Naive B cell (primary cell): Measurements from ENCODE around the gene TFF3. TPM values are rescaled to one million over a fixed set of nuclear protein-coding genes. Genes with fewer than 3 reads are reported as not detected.
A peak's percentile ranks its signal among the peaks of the same experiment; 100 is the strongest.

ENCODE experiments used
- ATAC-seq, 2 donors: fragments of 150-1000 bp; cut with Tn5 transposase; 2 replicates each; pipeline ENCODE4 v1.10.0; 2021; ENCODE audit warnings: low read depth in 2 of 2, mild to moderate bottlenecking in 2 of 2, moderate library complexity in 2 of 2
- DNase-seq: peaks from one replicate; pipeline ENCODE4 v3.0.0; 2022
- H3K27ac Mint-ChIP-seq, 6 donors: one replicate each; pipeline ENCODE4 v1.8.0; 2020 to 2022; ENCODE audit warnings: mild to moderate bottlenecking in 6 of 6, mixed read lengths in 6 of 6, moderate library complexity in 5 of 6, inconsistent platforms in 2 of 6
- H3K27me3 Mint-ChIP-seq, 3 donors: one replicate each; pipeline ENCODE4 v1.8.0; 2021 to 2022; ENCODE audit warnings: mixed read lengths in 3 of 3, mild to moderate bottlenecking in 1 of 3
- H3K36me3 Mint-ChIP-seq, 2 donors: one replicate each; pipeline ENCODE4 v1.8.0; 2020 to 2022; ENCODE audit warnings: mixed read lengths in 2 of 2, inconsistent platforms in 1 of 2, mild to moderate bottlenecking in 1 of 2
- H3K4me1 Mint-ChIP-seq, 3 donors: one replicate each; pipeline ENCODE4 v1.8.0; 2020 to 2022; ENCODE audit warnings: mixed read lengths in 3 of 3, inconsistent platforms in 1 of 3, mild to moderate bottlenecking in 1 of 3, moderate library complexity in 1 of 3
- H3K4me3 Mint-ChIP-seq, 8 donors: one replicate each; pipeline ENCODE4 v1.8.0; 2020 to 2022; ENCODE audit warnings: mild to moderate bottlenecking in 8 of 8, mixed read lengths in 8 of 8, moderate library complexity in 8 of 8, inconsistent platforms in 2 of 8
- H3K9me3 Mint-ChIP-seq, 7 donors: one replicate each; pipeline ENCODE4 v1.8.0; 2020 to 2022; ENCODE audit warnings: mixed read lengths in 7 of 7, mild to moderate bottlenecking in 5 of 7, inconsistent platforms in 2 of 7, moderate library complexity in 1 of 7
- polyA plus RNA-seq, 6 donors: library from polyadenylated mRNA; unstranded; fragments of 300-500 nt; fragmentation: Illumina TruSeq; gene quantifications; one replicate each; pipeline ENCODE4 v1.2.3, GENCODE V29; 2021; ENCODE audit warnings: low read depth in 6 of 6

The TFF3 gene
- polyA plus RNA-seq, 6 donors from 2014 or later: not detected

DNA sequence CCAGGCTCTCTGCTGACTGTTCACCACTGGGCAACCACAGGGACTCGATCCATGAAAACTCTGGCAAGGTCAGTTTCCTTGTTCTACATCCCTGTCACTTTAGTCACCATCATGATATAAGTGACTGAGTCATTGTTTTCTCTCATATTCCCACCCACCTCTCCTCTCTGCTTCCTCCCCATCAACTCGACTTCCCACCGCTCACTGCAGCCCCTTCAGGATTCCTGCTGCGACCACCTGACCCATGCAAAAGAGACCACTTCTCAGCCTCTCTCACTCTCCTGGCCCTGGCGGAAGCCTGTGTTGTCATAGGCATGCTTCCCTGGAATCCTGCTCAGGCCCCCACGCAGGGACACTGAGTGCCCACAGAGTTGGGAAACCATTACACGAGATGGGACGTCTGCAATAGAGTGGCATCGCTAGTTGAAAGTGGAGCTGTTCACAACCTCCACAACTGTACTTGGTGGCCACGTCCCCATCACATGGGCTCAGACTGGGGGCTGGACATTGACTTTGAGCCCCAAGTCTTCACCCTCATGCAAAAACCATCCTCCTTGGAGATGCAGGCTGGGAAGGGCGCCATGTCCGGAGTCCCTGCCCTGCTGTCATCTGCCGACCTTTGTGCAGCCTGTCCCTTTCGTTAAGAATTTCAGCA, 37.4 kb upstream of the TFF3 start:
- H3K36me3 Mint-ChIP-seq: peaks cover 0 to 24% of the 10 kb centered on the region in 2 donors
- H3K4me3 Mint-ChIP-seq: no peak overlapping the region
- H3K27ac Mint-ChIP-seq: no peak overlapping the region
- ATAC-seq (no peak), DNase-seq (no peak)
- peaks cover 8 to 32% (median 30%) of the 10 kb centered on the region in 3 donors for H3K27me3 Mint-ChIP-seq
- no peaks in the 10 kb centered on the region for H3K4me1 Mint-ChIP-seq
- H3K9me3 Mint-ChIP-seq: peaks cover 6 to 40% (median 26%) of the 10 kb centered on the region in 7 donors

DNA sequence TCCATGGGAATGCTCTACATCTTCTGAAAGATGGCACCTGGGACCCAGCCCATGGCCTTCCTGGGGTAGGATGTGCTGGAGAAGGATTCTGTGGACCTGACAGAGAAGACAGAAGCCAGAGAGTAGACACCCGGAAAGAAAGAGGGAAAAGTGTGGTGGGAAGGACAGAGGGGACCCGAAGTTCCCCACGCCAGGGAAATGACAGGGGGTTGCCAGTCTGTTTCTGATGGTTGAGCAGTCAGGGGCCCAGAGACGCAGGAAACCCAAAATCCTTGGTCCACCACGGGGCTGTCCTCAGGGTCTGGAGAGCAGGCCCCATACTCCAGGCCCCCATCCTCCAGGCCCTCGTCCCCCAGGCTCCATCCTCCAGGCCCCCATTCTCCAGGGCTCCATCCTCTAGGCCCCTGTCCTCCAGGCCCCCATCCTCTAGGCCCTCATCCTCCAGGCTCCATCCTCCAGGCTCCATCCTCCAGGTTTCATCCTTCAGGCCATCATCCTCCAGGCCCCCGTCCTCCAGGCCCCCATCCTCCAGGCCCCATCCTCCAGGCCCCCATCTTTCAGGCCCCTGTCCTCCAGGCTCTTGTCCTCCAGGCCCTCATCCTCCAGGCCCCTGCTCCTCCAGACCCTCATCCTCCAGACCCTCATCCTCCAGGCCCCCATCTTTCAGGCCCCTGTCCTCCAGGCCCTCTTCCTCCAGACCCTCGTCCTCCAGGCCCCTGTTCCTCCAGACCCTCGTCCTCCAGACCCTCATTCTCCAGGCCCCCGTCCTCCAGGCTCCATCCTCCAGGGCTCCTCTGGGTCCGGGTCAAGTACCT, 36.6 kb upstream of the TFF3 start:
- DNase-seq (no peak), ATAC-seq (no peak)
- Mint-ChIP-seq H3K4me1 (no peaks in the 10 kb centered on the region), H3K9me3 (peaks cover 6 to 32% (median 23%) of the 10 kb centered on the region in 7 donors), H3K27ac (no peak overlapping the region), H3K27me3 (peaks cover 5 to 24% (median 24%) of the 10 kb centered on the region in 3 donors), H3K36me3 (peaks cover 0 to 24% of the 10 kb centered on the region in 2 donors), H3K4me3 (no peak overlapping the region)

DNA sequence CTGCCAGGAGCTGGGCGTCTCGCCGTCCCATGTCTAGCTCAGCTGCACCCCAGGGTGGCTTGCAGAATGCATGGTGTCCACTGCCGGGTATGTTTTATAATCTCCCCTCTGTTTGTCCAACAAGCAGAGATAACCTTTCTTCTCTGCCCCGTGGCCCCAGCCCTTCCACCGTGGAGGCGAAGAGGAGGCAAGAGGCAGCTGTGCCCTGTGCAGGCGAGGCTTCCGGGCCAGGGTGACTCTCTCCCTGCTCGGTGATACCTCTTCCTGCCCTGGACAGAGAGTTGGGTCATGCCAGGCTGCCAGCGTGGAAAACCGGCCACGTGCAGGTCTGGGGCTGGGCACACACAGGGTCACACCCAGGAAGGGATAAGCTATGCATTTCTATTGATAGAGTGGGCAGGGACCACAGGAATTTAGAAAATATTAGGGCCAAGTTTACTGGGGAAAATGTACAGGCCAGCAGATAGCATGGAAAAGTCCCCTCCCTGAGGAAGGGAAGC, 35.8 kb upstream of the TFF3 start, which contains the start of gene TFF2:
TSS of gene TFF2 (minus strand) at position 68 of the 500 bp plus-strand sequence. CDS start at position 31, 37 bp downstream.
- Mint-ChIP-seq H3K9me3 (peaks cover 6 to 26% (median 22%) of the 10 kb centered on the region in 7 donors), H3K36me3 (peaks cover 0 to 24% of the 10 kb centered on the region in 2 donors), H3K27ac (no peak within 1 kb of the TSS), H3K4me1 (no peaks in the 10 kb centered on the region), H3K27me3 (peaks cover 5 to 21% (median 21%) of the 10 kb centered on the region in 3 donors), H3K4me3 (peak within 1 kb of the TSS in 1 of 8 donors; percentile 63)
- DNase-seq (no peak), ATAC-seq (no peak)

DNA sequence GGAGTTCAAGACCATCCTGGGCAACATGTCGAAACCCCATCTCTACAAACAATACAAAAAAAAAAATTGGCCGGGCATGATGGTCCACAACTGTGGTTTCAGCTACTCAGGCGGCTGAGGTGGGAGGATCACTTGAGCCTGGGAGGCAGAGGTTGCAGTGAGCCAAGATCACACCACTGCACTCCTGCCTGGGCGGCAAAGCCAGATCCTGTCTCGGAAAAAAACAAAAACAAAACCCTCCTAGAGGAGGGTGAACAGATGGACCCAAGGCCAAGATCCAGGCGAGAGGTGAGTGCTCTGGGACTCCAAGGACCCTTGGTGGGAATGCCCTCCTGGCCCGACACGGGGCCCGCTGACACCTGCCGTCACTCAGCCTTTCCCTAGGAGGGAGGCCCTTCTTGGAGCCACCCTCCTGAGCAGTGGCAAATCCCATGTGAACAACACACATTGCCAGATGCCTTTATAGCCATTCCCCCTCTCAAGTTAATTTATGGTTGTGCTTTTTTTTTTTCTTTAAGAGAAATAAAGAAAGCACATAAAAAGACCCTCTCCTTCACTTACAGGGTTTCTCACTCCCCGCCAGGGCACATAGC, 35.2 kb upstream of the TFF3 start:
- no peak overlapping the region for H3K4me3 Mint-ChIP-seq
- H3K27me3 Mint-ChIP-seq: peaks cover 5 to 27% (median 21%) of the 10 kb centered on the region in 3 donors
- ATAC-seq (no peak), DNase-seq (no peak)
- H3K4me1 Mint-ChIP-seq: no peaks in the 10 kb centered on the region
- H3K9me3 Mint-ChIP-seq: peaks cover 6 to 22% (median 18%) of the 10 kb centered on the region in 7 donors
- H3K36me3 Mint-ChIP-seq: peaks cover 0 to 23% of the 10 kb centered on the region in 2 donors
- no peak overlapping the region for H3K27ac Mint-ChIP-seq

DNA sequence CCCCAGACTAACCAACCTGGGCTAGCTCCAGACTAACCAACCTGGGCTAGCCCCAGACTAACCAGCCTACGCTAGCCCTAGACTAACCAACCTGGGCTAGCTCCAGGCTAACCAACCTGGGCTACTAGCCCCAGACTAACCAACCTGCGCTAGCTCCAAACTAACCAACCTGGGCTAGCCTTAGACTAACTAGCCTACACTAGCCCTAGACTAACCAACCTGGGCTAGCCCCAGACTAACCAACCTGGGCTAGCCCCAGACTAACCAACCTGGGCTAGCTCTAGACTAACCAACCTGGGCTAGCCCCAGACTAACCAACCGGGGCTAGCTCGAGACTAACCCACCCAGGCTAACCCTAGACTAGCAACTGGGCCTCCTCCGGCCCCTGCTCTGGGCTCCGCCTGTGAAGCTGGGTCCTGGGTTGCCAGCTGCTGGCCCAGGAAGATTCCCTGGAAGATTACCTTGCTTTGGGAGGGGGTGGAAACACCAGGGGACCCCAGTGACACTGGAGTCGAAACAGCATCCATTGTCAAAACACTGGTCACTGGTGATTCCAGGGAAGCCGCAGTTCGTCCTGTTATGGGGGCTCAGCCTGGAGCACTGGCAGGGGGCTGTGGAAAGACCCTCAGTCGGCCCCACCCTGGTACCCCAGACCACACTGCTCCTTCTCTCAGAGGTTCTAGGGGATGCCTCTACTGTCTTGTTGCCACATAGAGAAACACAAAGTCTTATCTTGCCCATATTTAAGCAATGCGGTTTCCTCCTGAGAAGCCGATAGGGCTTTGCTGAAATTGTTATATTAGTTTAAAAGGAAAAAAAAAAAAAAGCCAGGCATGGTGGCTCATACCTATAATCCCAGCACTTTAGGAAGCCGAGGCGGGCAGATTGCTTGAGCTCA, 34.5 kb upstream of the TFF3 start:
- ATAC-seq: no peak
- H3K9me3 Mint-ChIP-seq: peaks cover 4 to 14% (median 13%) of the 10 kb centered on the region in 7 donors
- no peaks in the 10 kb centered on the region for H3K4me1 Mint-ChIP-seq
- H3K4me3 Mint-ChIP-seq: no peak overlapping the region
- no peak for DNase-seq
- H3K27ac Mint-ChIP-seq: no peak overlapping the region
- peaks cover 5 to 29% (median 21%) of the 10 kb centered on the region in 3 donors for H3K27me3 Mint-ChIP-seq
- peaks cover 0 to 16% of the 10 kb centered on the region in 2 donors for H3K36me3 Mint-ChIP-seq

DNA sequence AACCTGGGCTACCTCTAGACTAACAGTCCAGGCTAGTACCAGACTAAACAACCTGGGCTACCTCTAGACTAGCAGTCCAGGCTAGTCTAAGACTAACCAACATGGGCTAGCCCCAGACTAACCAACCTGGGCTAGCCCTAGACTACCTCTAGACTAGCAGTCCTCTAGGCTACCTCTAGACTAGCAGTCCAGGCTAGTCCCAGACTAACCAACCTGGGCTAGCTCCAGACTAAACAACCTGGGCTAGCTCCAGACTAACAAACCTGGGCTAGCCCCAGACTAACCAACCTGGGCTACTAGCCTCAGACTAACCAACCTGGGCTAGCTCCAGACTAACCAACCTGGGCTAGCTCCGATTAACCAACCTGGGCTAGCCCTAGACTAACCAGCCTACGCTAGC, 33.6 kb upstream of the TFF3 start:
- Mint-ChIP-seq H3K4me3 (no peak overlapping the region), H3K4me1 (no peaks in the 10 kb centered on the region), H3K9me3 (peaks cover 0 to 9% (median 4%) of the 10 kb centered on the region in 7 donors), H3K27ac (no peak overlapping the region), H3K27me3 (peaks cover 5 to 28% (median 20%) of the 10 kb centered on the region in 3 donors), H3K36me3 (peaks cover 0 to 11% of the 10 kb centered on the region in 2 donors)
- DNase-seq: no peak
- no peak for ATAC-seq

DNA sequence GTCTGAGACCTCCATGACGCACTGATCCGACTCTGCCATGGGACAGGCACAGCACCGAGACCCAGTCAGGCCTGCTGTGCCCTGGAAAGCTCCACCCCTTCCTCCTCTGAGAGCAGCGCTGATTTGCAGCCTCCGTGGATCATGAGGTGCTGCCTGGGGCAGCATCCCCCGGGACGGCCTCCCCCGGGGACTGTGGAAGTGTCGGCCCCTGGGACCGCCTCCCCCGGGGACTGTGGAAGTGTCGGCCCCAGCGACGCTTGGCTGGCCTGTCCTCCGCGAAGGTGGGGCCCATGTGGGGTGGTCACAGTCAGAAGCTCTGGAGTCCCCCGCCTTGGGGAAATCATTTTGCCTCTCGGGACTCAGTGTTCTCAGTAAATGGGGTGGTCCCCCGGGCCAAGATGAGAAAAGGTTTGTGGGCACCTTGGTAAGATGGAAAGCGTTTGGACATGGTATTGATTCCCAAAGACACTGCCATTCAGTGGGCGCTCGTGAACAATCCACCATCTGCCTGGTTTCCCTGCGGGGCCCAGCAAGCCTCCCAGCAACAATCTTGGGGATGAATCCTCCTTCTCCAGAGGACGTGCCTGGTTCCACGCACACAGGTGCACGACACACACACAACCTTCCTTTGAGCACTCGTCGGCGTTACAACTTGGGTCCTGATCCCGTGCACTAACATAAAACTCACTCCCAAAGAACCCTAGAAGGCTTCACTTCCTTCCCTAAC, 32.6 kb upstream of the TFF3 start:
- Mint-ChIP-seq H3K27me3 (peaks cover 5 to 19% (median 10%) of the 10 kb centered on the region in 3 donors), H3K27ac (no peak overlapping the region), H3K36me3 (peaks cover 0 to under 1% of the 10 kb centered on the region in 2 donors), H3K9me3 (peaks cover 0 to 2% (median 0%) of the 10 kb centered on the region in 7 donors), H3K4me1 (no peaks in the 10 kb centered on the region), H3K4me3 (no peak overlapping the region)
- DNase-seq: no peak
- no peak for ATAC-seq

DNA sequence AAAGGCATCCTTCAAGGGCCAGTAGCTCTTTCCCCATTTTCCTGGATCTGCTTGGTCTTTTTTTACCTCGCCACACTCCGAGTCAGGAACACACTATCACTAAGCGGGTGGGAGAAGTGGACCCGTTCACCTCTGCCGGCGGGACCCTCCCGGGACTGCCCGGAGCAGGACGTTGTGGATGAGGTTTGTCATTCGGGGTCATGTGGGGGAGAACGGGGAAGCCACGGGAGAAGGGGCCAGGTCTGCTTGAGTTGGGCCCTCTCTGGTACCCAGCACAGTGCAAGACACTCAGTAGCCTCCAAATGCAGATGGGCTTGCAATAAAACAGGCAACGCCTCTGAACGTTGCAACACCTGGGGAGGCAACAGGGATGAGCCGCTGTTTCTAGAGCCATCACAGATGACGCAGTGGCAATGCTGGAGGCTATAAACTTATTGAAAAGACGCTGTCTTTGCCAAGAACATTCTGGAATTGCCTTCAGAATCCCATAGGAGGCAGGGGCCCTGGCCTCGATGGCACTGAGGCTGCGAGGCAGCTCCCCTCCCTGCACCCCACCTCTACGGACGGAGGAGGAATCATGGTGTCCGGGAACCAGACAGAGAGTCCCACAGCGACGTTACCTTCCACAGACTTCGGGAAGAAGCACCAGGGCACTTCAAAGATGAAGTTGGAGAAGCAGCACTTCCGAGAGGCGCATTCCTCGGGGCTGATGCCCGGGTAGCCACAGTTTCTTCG, 31.8 kb upstream of the TFF3 start:
- Mint-ChIP-seq H3K36me3 (no peaks in the 10 kb centered on the region), H3K27ac (no peak overlapping the region), H3K9me3 (peaks cover 0 to 2% (median 0%) of the 10 kb centered on the region in 7 donors), H3K4me3 (no peak overlapping the region), H3K27me3 (peaks cover 2 to 12% (median 5%) of the 10 kb centered on the region in 3 donors), H3K4me1 (no peaks in the 10 kb centered on the region)
- no peak for DNase-seq
- ATAC-seq: no peak

DNA sequence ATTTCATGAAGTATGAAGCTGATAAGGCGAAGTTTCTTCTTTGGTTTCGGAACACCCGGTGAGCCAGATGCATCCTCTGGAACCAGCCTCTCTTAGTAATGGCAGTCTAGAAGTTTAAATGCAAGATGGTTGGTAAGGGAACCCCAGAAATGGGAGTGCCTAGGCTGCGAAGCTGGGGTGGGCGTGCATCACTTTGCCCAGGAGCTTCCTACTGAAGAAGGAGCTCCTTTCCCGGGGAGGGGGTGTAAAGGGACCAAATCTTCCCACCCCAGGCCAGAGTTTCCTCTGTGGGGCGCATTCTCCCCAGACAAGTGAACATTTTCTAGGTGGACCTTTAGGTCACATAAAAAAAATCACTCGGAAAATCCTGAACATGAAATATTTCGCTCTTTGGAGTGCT, 31.2 kb upstream of the TFF3 start:
- H3K27ac Mint-ChIP-seq: no peak overlapping the region
- no peaks in the 10 kb centered on the region for H3K36me3 Mint-ChIP-seq
- H3K9me3 Mint-ChIP-seq: peaks cover 0 to under 1% (median 0%) of the 10 kb centered on the region in 7 donors
- H3K4me1 Mint-ChIP-seq: no peaks in the 10 kb centered on the region
- no peak overlapping the region for H3K4me3 Mint-ChIP-seq
- DNase-seq (no peak), ATAC-seq (no peak)
- peaks cover 0 to 12% (median 5%) of the 10 kb centered on the region in 3 donors for H3K27me3 Mint-ChIP-seq

DNA sequence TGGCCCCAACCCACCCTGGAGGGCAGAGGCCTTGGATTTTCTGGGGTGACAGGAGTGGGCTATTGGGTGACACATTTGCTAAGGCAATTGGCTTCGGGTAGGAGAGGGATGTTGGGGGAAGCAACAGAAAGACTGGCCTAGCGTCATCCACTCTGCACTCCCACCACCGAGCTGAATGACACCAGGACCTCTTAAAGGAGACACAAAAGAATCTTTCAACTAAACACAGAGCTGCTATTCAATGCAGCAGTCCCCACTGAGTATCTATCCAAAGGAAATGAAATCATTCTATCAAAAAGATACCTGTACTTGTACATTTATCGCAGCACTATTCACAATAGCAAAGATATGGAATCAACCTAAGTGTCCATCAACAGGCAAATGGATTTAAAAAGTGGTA, 29.4 kb upstream of the TFF3 start:
- Mint-ChIP-seq H3K27me3 (peaks cover 0 to 8% (median 5%) of the 10 kb centered on the region in 3 donors), H3K36me3 (no peaks in the 10 kb centered on the region), H3K27ac (no peak overlapping the region), H3K4me1 (no peaks in the 10 kb centered on the region), H3K9me3 (no peaks in the 10 kb centered on the region), H3K4me3 (no peak overlapping the region)
- DNase-seq: no peak
- no peak for ATAC-seq

DNA sequence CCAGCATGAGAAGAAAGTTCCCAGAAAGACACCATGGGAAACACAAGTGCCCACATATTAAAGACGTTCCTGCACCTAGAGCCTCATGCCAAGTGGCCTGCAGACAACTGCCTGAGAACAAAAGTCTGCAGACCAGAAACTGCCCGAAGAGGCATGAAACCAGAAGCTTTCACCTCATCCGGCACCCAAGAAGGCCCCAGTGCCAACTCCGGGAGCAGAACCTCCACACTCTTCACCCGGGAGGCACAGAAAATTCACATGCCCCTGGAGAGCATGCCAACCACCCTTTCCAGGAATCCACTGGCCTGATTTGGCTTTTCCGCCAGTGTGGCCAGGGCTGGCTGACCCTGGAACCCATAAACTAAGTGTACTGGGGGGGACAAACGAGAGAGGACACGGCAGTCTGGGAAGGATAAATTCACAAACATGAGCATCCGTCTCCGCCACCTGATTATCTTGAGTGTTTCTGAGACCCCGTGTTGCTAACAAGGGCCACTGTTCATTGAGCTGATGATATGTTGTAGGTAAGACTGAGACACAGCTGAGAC, 28.8 kb upstream of the TFF3 start:
- no peak for DNase-seq
- no peak overlapping the region for H3K27ac Mint-ChIP-seq

More for the DNA sequence above, 28.8 kb upstream of the TFF3 start:
- Mint-ChIP-seq H3K9me3 (no peaks in the 10 kb centered on the region), H3K4me1 (no peaks in the 10 kb centered on the region), H3K36me3 (no peaks in the 10 kb centered on the region), H3K27me3 (peaks cover 0 to 8% (median 5%) of the 10 kb centered on the region in 3 donors), H3K4me3 (no peak overlapping the region)
- no peak for ATAC-seq
